Testis (tissue), 3 donors: Measurements from ENCODE around the gene PSMD10. TPM values are rescaled to one million over a fixed set of nuclear protein-coding genes. Genes with fewer than 3 reads are reported as not detected.

Experiments
- DNase-seq: peaks from one replicate; pipeline ENCODE4 v3.0.0-alpha.2; 2019
- H3K27ac ChIP-seq, 2 donors: fragments of 200-600 bp; sonication (generic); one replicate each; pipeline ENCODE4 v1.5.1; 2019
- H3K27me3 ChIP-seq: fragments of 200-600 bp; sonication (generic); one replicate; pipeline ENCODE4 v1.5.1; 2019
- H3K36me3 ChIP-seq: fragments of 200-600 bp; sonication (generic); one replicate; pipeline ENCODE4 v1.5.1; 2017; ENCODE audit warnings: low read depth; ENCODE audit errors: missing control alignments
- H3K4me1 ChIP-seq: fragments of 200-600 bp; sonication (generic); one replicate; pipeline ENCODE4 v1.5.1; 2019
- H3K4me3 ChIP-seq, 2 donors: fragments of 200-600 bp; sonication (generic); one replicate each; pipeline ENCODE4 v1.5.1; 2017 to 2019
- H3K9me3 ChIP-seq: fragments of 200-600 bp; sonication (generic); one replicate; pipeline ENCODE4 v1.5.1; 2017
- CTCF ChIP-seq, 3 experiments: fragments of 450-650 bp in 2 of 3; fragments of 200-600 bp in 1 of 3; sonication (generic) in 1 of 3; IDR thresholded peaks; one replicate each; pipeline ENCODE4 v1.5.1; 2016 to 2019; ENCODE audit warnings: antibody characterized with exemption in 3 of 3, mild to moderate bottlenecking in 2 of 3, moderate library complexity in 1 of 3
- POLR2A ChIP-seq: fragments of 450-650 bp; IDR thresholded peaks from one replicate; pipeline ENCODE4 v1.6.1; 2017; ENCODE audit warnings: antibody characterized with exemption, mild to moderate bottlenecking, moderate library complexity
- WGBS, 2 donors: methylation state at CpG; one replicate each; pipeline ENCODE4 v1.1.5; 2018; 5-methylcytosine and 5-hydroxymethylcytosine counted together
- intact Hi-C: fragments of 100-400 bp; cut with DNase I; formaldehyde crosslinking; loops from one replicate; pipeline ENCODE4 v1.15.1; 2023; ENCODE audit warnings: low total_unique reads
- polyA plus RNA-seq: library from polyadenylated mRNA; stranded (reverse); fragments of 350-450 nt; fragmentation: Illumina TruSeq; extraction: RNeasy Lipid Tissue Mini Kit (QIAGEN cat#74804); gene quantifications from one replicate; pipeline ENCODE4 v1.2.3, GENCODE V29; 2014; ENCODE audit warnings: low read depth, low replicate concordance; ENCODE audit not compliant: insufficient read depth
- total RNA-seq, 2 donors: library from RNA; depleted of rRNA; stranded (reverse); fragments of >200 nt; gene quantifications; one replicate each; pipeline ENCODE4 v1.2.3, GENCODE V29; 2016

The PSMD10 gene
- total and polyA plus RNA-seq, 3 donors from 2014 or later = 49.8 to 64.3 (median 53.4) TPM

- TF ChIP-seq POLR2A = no peak
- no peak for TF ChIP-seq CTCF (IDR thresholded peaks at IDR 0.05)
- no peak overlapping the region for H3K27ac ChIP-seq
- no peak overlapping the region for H3K4me3 ChIP-seq
- WGBS, 2 donors = 38 to 44% methylated on average over 1 of the region's 1 CpG
- intact Hi-C loops = no loop called here
- no peaks in the 10 kb centered on the region for H3K27me3 ChIP-seq
- H3K9me3 ChIP-seq = no peaks in the 10 kb centered on the region
- H3K4me1 ChIP-seq = no peaks in the 10 kb centered on the region
- H3K36me3 ChIP-seq = no peaks in the 10 kb centered on the region
- DNase-seq = no peak
Observed at GRCh38 chrX:108088511-108088910, 2.8 kb downstream of the PSMD10 start.

GRCh38 chrX:108087792-108088191 is 3.5 kb downstream of the PSMD10 start:
- no peak overlapping the region for H3K4me3 ChIP-seq
- H3K4me1 ChIP-seq = no peaks in the 10 kb centered on the region
- whole genome bisulfite sequencing, 2 donors = 90 to 91% methylated on average over 6 of the region's 6 CpGs
- no peaks in the 10 kb centered on the region for H3K27me3 ChIP-seq
- H3K27ac ChIP-seq = no peak overlapping the region
- no peaks in the 10 kb centered on the region for H3K36me3 ChIP-seq
- H3K9me3 ChIP-seq = no peaks in the 10 kb centered on the region
- no peak for TF ChIP-seq POLR2A
- TF ChIP-seq CTCF (IDR thresholded peaks at IDR 0.05) = no peak
- intact Hi-C loops = no loop called here
- no peak for DNase-seq

GRCh38 chrX:108081110-108081509 is 10.2 kb downstream of the PSMD10 start:
- H3K4me3 ChIP-seq = no peak overlapping the region
- TF ChIP-seq CTCF (IDR thresholded peaks at IDR 0.05) = no peak
- TF ChIP-seq POLR2A = no peak
- WGBS, 2 donors = 73 to 75% methylated on average over 2 of the region's 2 CpGs
- H3K27ac ChIP-seq = no peak overlapping the region
- no peak for DNase-seq
- H3K27me3 ChIP-seq = no peaks in the 10 kb centered on the region
- intact Hi-C loops = no loop called here
- no peaks in the 10 kb centered on the region for H3K36me3 ChIP-seq
- H3K4me1 ChIP-seq = no peaks in the 10 kb centered on the region
- no peaks in the 10 kb centered on the region for H3K9me3 ChIP-seq

GRCh38 chrX:108072746-108073145 is 18.6 kb downstream of the PSMD10 start:
- Histone ChIP-seq H3K4me3 (no peak overlapping the region), H3K4me1 (no peaks in the 10 kb centered on the region), H3K27me3 (no peaks in the 10 kb centered on the region), H3K27ac (no peak overlapping the region), H3K36me3 (no peaks in the 10 kb centered on the region), H3K9me3 (no peaks in the 10 kb centered on the region)
- intact Hi-C loops = no loop called here
- WGBS, 2 donors = 82% methylated on average over 5 of the region's 5 CpGs
- no peak for TF ChIP-seq POLR2A
- no peak for TF ChIP-seq CTCF (IDR thresholded peaks at IDR 0.05)
- no peak for DNase-seq

- H3K4me1 ChIP-seq = no peaks in the 10 kb centered on the region
- no peaks in the 10 kb centered on the region for H3K27me3 ChIP-seq
- no peak overlapping the region for H3K27ac ChIP-seq
- intact Hi-C loops = no loop called here
- WGBS, 2 donors = 78 to 89% methylated on average over 1 of the region's 1 CpG
- H3K36me3 ChIP-seq = no peaks in the 10 kb centered on the region
- no peak for DNase-seq
- no peak for TF ChIP-seq CTCF (IDR thresholded peaks at IDR 0.05)
- no peak for TF ChIP-seq POLR2A
- no peak overlapping the region for H3K4me3 ChIP-seq
- no peaks in the 10 kb centered on the region for H3K9me3 ChIP-seq
Observed at GRCh38 chrX:108071578-108071977, 19.8 kb downstream of the PSMD10 start.
